Right atrium auricular region (tissue), 2 donors: ENCODE measurements around the gene EXOSC5. TPM values are rescaled to one million over a fixed set of nuclear protein-coding genes. Genes with fewer than 3 reads are reported as not detected.

Experiments
- DNase-seq: peaks from one replicate; pipeline ENCODE4 v3.0.0-alpha.2; 2019; ENCODE audit warnings: low spot score
- H3K27ac ChIP-seq, 2 donors: fragments of 200-600 bp; sonication (generic); 1 replicate in 1 of 2; 2 replicates in 1 of 2; pipeline ENCODE4 v1.5.1; 2016 to 2019
- H3K27me3 ChIP-seq, 2 donors: fragments of 200-600 bp; sonication (generic); one replicate each; pipeline versions ENCODE4 v1.5.1 to v1.6.0; 2017 to 2019
- H3K36me3 ChIP-seq: fragments of 200-600 bp; sonication (generic); one replicate; pipeline ENCODE4 v1.5.1; 2016
- H3K4me1 ChIP-seq, 2 donors: fragments of 200-600 bp; sonication (generic); one replicate each; pipeline versions ENCODE4 v1.5.1 to v1.6.0; 2017 to 2019
- H3K4me3 ChIP-seq, 2 donors: fragments of 200-600 bp; sonication (generic); 1 replicate in 1 of 2; 2 replicates in 1 of 2; pipeline ENCODE4 v1.5.1; 2017 to 2019; ENCODE audit warnings: mild to moderate bottlenecking in 1 of 2, moderate library complexity in 1 of 2
- H3K9me3 ChIP-seq, 2 donors: fragments of 200-600 bp; sonication (generic); one replicate each; pipeline ENCODE4 v1.5.1; 2019
- CTCF ChIP-seq, 2 donors: fragments of 200-600 bp; sonication (generic); IDR thresholded peaks; one replicate each; pipeline ENCODE4 v1.5.1; 2019; ENCODE audit warnings: antibody characterized with exemption in 2 of 2
- total RNA-seq, 2 donors: library from RNA; depleted of rRNA; stranded (reverse); fragments of >200 nt; gene quantifications; one replicate each; pipeline ENCODE4 v1.1.0, GENCODE V29; 2016

Gene EXOSC5
- total RNA-seq, result 1 to 10 TPM; 8.5 to 9.0 TPM

- H3K27ac ChIP-seq, result peak within 1 kb of the TSS; percentile 89 to 90
- no peaks in the 10 kb centered on the region for H3K27me3 ChIP-seq
- no peaks in the 10 kb centered on the region for H3K9me3 ChIP-seq
- H3K4me1 ChIP-seq, result peaks cover 0 to 17% of the 10 kb centered on the region in 2 donors
- H3K4me3 ChIP-seq, result peak within 1 kb of the TSS; percentile 84 to 91
- TF ChIP-seq CTCF (IDR thresholded peaks at IDR 0.05), result no peak
- H3K36me3 ChIP-seq, result no peaks in the 10 kb centered on the region
- peak; percentile 99 for DNase-seq
These were observed at the start of gene EXOSC5, which contains the start of gene BCKDHA for GRCh38 chr19:41397086-41398049. EXOSC5 (minus strand) TSS chr19:41397359; CDS start chr19:41397328, 31 bp downstream. BCKDHA (plus strand) TSS chr19:41397818; CDS start chr19:41397828, 10 bp downstream.

GRCh38 chr19:41445575-41445974 lies 48.4 kb upstream of the EXOSC5 start:
- Histone ChIP-seq H3K9me3 (no peaks in the 10 kb centered on the region), H3K27ac (no peak overlapping the region), H3K4me3 (no peak overlapping the region), H3K27me3 (no peaks in the 10 kb centered on the region), H3K4me1 (peaks cover 0 to 16% of the 10 kb centered on the region in 2 donors), H3K36me3 (no peaks in the 10 kb centered on the region)
- no peak for TF ChIP-seq CTCF (IDR thresholded peaks at IDR 0.05)
- DNase-seq, result peak; percentile 50

- H3K27me3 ChIP-seq, result no peaks in the 10 kb centered on the region
- no peak for TF ChIP-seq CTCF (IDR thresholded peaks at IDR 0.05)
- H3K4me3 ChIP-seq, result no peak overlapping the region
- peaks cover 0 to 14% of the 10 kb centered on the region in 2 donors for H3K4me1 ChIP-seq
- H3K36me3 ChIP-seq, result no peaks in the 10 kb centered on the region
- no peak for DNase-seq
- no peaks in the 10 kb centered on the region for H3K9me3 ChIP-seq
- H3K27ac ChIP-seq, result no peak overlapping the region
These were observed 46.8 kb upstream of the EXOSC5 start for GRCh38 chr19:41443813-41444455.

- Histone ChIP-seq H3K9me3 (no peaks in the 10 kb centered on the region), H3K27ac (no peak within 1 kb of the TSS), H3K4me3 (no peak within 1 kb of the TSS), H3K4me1 (peaks cover 0 to 13% of the 10 kb centered on the region in 2 donors), H3K36me3 (peaks cover 5% of the 10 kb centered on the region), H3K27me3 (no peaks in the 10 kb centered on the region)
- TF ChIP-seq CTCF (IDR thresholded peaks at IDR 0.05), result no peak
- DNase-seq, result no peak
These were observed 45.6 kb upstream of the EXOSC5 start, which contains the start of gene ERICH4 for GRCh38 chr19:41442473-41443355. ERICH4 (plus strand) TSS chr19:41443156; CDS start chr19:41443170, 14 bp downstream.

- no peak for DNase-seq
- no peak for TF ChIP-seq CTCF (IDR thresholded peaks at IDR 0.05)
- H3K36me3 ChIP-seq, result peaks cover 18% of the 10 kb centered on the region
- no peak overlapping the region for H3K27ac ChIP-seq
- H3K4me1 ChIP-seq, result peaks cover 0 to 13% of the 10 kb centered on the region in 2 donors
- no peak overlapping the region for H3K4me3 ChIP-seq
- no peaks in the 10 kb centered on the region for H3K9me3 ChIP-seq
- no peaks in the 10 kb centered on the region for H3K27me3 ChIP-seq
These were observed 44.3 kb upstream of the EXOSC5 start for GRCh38 chr19:41441321-41441945.
